Fibroblast of skin of back (primary cell): ENCODE measurements around the gene ITCH. TPM values are rescaled to one million over a fixed set of nuclear protein-coding genes. Genes with fewer than 3 reads are reported as not detected.
"Not testable (repeated sequence)": the region's sequence is repeated elsewhere in the genome, so short reads cannot be mapped to it uniquely, and the experiment has no call there.

ENCODE experiments used
- DNase-seq: peaks from one replicate; pipeline ENCODE4 v3.0.0-alpha.2; 2013
- polyA plus RNA-seq, 2 experiments: library from polyadenylated mRNA; unstranded; fragments of 120-200 nt; gene quantifications; one replicate each; pipeline ENCODE4 v1.2.1, GENCODE V29; 2013; ENCODE audit not compliant: insufficient read length in 2 of 2

The ITCH gene
- polyA plus RNA-seq (2013, experiment 1 of 2; ENCODE audit: insufficient read length): 35.5 TPM
- 42.1 TPM for polyA plus RNA-seq (2013, experiment 2 of 2; ENCODE audit: insufficient read length)

GRCh38 chr20:34363062-34363464, at the start of gene ITCH:
TSS of gene ITCH (plus strand) at chr20:34363273. CDS start at chr20:34393812, 30,539 bp downstream.
- DNase-seq: peak; percentile 95

- DNase-seq: no peak
Observed at GRCh38 chr20:34315236-34315635, 47.8 kb upstream of the ITCH start.

DNA sequence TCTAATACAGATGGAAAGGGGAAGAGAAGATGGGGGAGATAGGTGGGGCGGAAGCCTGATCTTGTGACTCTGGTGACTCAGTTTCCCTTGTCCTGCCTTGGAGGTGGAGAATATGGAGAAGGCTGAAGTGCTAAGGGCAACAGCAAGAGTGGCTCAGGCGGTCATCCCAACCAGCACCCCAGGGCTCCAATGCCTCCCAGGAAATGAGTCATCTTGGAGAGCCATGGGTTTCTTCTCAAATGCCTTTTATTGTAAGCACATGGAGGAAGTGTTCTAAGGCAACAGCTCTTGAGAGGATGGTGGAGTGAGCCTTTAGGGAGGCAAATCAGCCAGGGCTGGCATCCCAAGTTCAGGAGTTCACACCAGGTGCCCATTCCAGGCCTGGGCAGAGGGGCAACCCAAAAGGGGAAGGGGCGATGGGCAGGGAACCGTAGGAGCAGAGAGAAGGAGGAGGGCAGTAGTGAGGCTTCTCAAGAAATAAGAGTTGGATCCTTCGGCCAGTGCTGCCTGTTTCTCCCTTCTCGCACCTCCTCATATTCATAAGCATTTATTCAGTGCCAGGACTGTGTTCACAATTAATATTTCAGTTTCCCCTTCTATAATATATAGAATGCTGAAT, 46.8 kb upstream of the ITCH start:
- DNase-seq: peak; percentile 52

- DNase-seq: no peak
Observed at GRCh38 chr20:34318609-34319443, 44.2 kb upstream of the ITCH start.

- no peak for DNase-seq
Observed at GRCh38 chr20:34320861-34321260, 42.2 kb upstream of the ITCH start.

DNA sequence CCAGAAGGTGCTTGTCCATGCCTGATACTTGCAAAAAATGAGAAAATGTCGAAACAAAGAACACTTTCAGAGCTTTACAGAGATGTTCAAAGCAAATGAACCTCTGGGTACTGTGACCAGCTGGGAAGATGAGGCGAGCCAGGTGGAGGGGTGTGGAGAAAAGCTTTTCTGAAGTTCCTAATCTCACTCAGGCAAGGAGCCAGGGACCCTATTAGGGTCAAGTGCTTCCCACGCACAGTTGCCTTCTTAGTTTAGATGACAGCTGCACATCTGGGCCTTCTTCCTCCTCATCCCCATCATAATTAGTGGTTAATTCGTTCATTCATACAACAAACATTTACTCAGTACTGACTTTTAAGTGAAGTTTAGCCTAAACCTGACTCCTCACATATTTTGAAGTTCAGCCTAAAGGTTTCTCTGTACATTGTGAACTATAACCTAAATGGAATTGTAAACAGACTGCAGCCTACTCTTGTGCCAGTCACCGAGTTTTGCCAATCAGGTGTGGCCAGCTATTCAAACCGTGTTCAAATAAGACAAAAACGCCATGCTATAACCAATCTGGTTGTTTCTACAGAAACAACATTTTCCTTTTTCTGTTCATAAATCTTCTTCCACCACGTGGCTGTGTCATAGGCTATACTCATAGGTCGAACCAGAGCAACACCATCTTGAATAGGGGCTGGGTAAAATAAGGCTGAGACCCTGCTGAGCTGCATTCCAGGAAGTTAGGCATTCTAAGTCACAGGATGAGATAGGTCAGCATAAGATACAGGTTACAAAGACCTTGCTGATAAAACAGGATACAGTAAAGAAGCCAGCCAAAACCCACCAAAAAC, 40.6 kb upstream of the ITCH start:
- no peak for DNase-seq

DNA sequence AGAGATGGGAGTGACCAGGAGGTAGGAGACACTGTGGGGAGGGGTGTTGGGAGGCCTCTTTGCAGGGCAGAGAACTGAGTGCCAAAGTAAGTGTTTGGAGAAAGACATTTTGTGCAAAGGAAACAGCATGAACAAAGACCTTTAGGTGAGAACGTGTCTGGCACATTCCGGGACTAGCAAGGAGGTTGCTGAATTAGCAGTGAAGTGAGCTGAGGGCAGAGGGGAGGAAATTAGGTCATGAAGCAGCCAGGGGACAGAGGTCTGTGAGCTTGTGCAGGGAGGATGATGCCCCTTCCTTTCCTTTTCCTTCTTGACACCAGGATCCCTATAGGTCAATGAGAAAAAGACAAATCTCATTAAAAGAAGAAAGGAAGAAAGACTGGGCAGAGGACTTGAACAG, 38.5 kb upstream of the ITCH start:
- no peak for DNase-seq

- DNase-seq: not testable (repeated sequence)
Observed at GRCh38 chr20:34328207-34328606, 34.9 kb upstream of the ITCH start.

DNA sequence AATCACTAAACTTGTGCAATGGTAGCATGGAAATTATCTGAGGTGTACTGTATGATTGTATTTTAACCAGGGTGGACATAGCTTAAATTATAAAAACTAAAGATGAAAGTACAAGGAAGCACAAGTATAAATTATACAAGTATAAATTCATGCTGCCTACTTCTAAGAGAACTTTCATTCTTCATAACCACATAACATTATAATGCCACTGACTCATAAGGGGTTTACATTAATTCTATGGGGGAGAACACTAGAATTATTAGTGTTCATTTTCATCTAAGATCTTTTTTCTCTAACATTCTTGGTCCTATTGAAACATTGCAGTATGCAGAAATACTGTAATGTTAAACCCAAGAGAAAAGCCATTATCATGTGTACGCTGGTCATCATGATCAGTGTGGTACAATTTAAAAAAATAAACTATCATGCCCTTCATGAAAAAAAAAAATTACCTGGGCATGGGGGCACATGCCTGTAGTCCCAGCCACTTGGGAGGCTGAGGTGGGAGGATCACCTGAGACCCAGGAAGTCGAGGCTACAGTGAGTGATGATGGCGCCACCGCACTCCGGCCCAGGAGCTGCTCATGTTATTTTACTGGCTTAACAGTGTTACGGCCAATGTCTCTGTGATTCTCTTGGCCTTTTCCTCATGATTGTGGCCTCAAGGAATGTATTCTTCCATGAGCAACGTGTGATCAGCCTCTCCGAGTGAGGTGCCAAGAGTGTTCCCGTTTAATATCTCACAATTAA, 34.0 kb upstream of the ITCH start:
- DNase-seq: peak; percentile 24

- DNase-seq: not testable (repeated sequence)
Observed at GRCh38 chr20:34330861-34331544, 32.1 kb upstream of the ITCH start.

- DNase-seq: no peak
Observed at GRCh38 chr20:34331838-34332237, 31.2 kb upstream of the ITCH start.

- no peak for DNase-seq
Observed at GRCh38 chr20:34332262-34332920, 30.7 kb upstream of the ITCH start.

DNA sequence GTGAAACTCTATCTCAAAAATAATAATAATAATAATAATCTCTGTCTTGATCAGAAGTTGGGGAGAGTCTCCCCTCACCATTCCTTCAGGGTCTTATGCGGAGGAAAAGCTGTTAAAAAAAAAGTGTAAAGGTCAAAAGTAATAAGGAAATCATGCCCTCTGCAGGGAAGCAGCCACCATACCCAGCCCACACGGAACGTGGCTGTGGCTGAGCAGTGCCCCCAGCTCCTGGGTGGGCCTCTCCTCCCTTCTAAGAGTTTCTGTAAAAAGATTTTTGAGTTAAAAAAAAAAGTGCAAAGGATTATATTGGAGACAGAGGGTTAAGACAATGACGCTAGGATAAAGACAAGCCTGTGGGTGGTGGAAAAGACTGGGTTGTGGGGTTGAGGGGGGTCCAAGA, 29.3 kb upstream of the ITCH start:
- no peak for DNase-seq

DNA sequence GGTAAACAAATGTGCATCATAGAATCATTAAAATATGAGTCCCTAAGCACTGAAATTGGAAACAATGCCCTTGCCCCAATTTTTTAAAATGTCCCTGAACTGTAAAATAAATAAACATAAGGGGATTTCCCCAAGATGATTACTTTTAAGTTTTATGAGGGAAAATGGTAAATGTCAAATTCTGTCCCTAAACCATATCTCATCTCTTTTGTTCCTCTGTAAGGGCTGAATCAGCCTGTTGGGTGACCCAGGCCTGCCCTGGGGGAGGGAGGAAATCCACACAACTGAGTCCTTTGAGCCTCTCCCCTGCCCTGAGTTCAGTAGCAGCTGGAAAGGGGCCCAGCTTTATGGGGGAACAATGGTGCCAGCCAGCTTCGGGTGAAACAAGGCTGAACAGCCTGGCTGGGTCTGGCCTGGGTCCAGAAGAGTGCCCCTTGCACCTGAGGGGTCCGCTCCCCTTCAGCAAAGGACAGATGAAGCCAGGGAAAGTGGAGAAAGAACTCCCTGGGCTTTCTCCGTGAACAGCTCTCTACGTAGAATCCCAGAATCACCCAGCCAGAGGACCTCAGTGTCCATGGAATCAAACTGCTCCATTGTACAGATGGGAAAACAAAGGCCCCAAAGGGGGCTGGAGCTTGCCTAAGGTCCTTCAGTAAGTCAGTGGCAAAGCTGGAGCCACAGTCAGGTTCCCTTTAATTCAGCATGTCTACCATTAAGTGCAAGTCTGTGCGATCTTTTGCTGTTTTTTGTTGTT, 28.2 kb upstream of the ITCH start:
- no peak for DNase-seq

DNA sequence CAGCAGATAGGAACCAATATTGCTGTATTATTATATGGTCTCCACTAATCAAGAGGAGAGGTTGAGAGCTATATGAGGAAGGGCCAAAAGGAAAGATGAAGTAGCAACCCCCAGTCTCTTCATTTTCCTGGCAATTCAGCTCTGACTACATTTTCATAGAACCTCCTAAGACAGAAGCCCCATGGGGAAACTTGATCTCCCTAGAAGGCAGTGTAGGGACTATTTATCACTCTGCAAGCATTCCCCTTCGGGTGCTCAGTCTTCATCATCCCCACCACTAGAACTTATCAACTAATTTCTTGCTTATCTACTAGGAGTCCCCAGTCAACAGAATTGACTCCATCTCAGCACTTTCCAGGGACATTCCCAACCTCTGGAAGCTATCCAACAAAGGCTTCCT, 25.5 kb upstream of the ITCH start:
- no peak for DNase-seq

GRCh38 chr20:34337982-34338726, 24.9 kb upstream of the ITCH start:
- no peak for DNase-seq

- not testable (repeated sequence) for DNase-seq
Observed at GRCh38 chr20:34340726-34341125, 22.3 kb upstream of the ITCH start.

- DNase-seq: not testable (repeated sequence)
Observed at GRCh38 chr20:34341199-34341598, 21.9 kb upstream of the ITCH start.

GRCh38 chr20:34343458-34344211, 19.4 kb upstream of the ITCH start:
- DNase-seq: no peak
